22Rv1 (cell line): ENCODE results near the gene C1orf21.

Experiments
- CTCF ChIP-seq: fragments of 450-650 bp; IDR thresholded peaks from 2 replicates; pipeline ENCODE4 v1.5.1; 2017; ENCODE audit warnings: mild to moderate bottlenecking
- ZFX ChIP-seq: fragments of 450-650 bp; IDR thresholded peaks from 2 replicates; pipeline ENCODE4 v1.6.1; 2017; ENCODE audit warnings: antibody characterized with exemption, borderline replicate concordance

GRCh38 chr1:184562806-184563205, 176.0 kb downstream of the C1orf21 start:
- TF ChIP-seq CTCF: no peak
- TF ChIP-seq ZFX: no peak
